Fibroblast of lung (primary cell): ENCODE results near the gene NASP. TPM values are rescaled to one million over a fixed set of nuclear protein-coding genes. Genes with fewer than 3 reads are reported as not detected.

Source experiments
- DNase-seq, 2 donors: peaks; one replicate each; pipeline versions ENCODE4 v3.0.0 to v3.0.0-alpha.2; 2010; ENCODE audit warnings: low read depth in 2 of 2
- H2AFZ ChIP-seq: 2 replicates; pipeline ENCODE4 v1.5.1; 2012; ENCODE audit warnings: low read length, control low read depth, inconsistent platforms
- H3K27ac ChIP-seq: 2 replicates; pipeline ENCODE4 v1.5.1; 2011; ENCODE audit warnings: low read length, control low read depth; ENCODE audit not compliant: insufficient read depth
- H3K27me3 ChIP-seq: 2 replicates; pipeline ENCODE4 v1.5.1; 2011; ENCODE audit warnings: mild to moderate bottlenecking, low read length; ENCODE audit not compliant: control insufficient read depth, insufficient read depth
- H3K36me3 ChIP-seq: 2 replicates; pipeline ENCODE4 v1.5.1; 2011; ENCODE audit warnings: low read length; ENCODE audit not compliant: control insufficient read depth, insufficient read depth
- H3K4me1 ChIP-seq: 2 replicates; pipeline ENCODE4 v1.5.1; 2011; ENCODE audit warnings: low read length; ENCODE audit not compliant: control insufficient read depth, insufficient read depth; ENCODE audit errors: extremely low read depth
- H3K4me2 ChIP-seq: 2 replicates; pipeline ENCODE4 v1.5.1; 2011; ENCODE audit warnings: low read length, control low read depth; ENCODE audit not compliant: insufficient read depth; ENCODE audit errors: extremely low read depth
- H3K4me3 ChIP-seq, 4 experiments: fragments of 200-600 bp in 1 of 4; sonication (generic) in 1 of 4; replicated peaks in 1 of 4; 2 replicates each; pipeline ENCODE4 v1.5.1; 2011 to 2016; ENCODE audit warnings: low read length in 4 of 4, low read depth in 3 of 4, mild to moderate bottlenecking in 3 of 4, control low read depth in 2 of 4, inconsistent platforms in 1 of 4, mixed read lengths in 1 of 4; ENCODE audit not compliant: insufficient read depth in 1 of 4; ENCODE audit errors: control extremely low read depth in 1 of 4
- H3K79me2 ChIP-seq: 2 replicates; pipeline ENCODE4 v1.5.1; 2012; ENCODE audit warnings: mild to moderate bottlenecking, low read length, inconsistent platforms; ENCODE audit not compliant: control insufficient read depth, insufficient read depth
- H3K9ac ChIP-seq: 2 replicates; pipeline ENCODE4 v1.5.1; 2011; ENCODE audit warnings: mild to moderate bottlenecking, low read length, control low read depth; ENCODE audit not compliant: insufficient read depth
- H3K9me3 ChIP-seq: 2 replicates; pipeline ENCODE4 v1.5.1; 2012; ENCODE audit warnings: low read depth, low read length; ENCODE audit not compliant: control insufficient read depth, insufficient read depth
- H4K20me1 ChIP-seq: 2 replicates; pipeline ENCODE4 v1.5.1; 2011; ENCODE audit warnings: low read length; ENCODE audit not compliant: control insufficient read depth, insufficient read depth; ENCODE audit errors: extremely low read depth
- CTCF ChIP-seq, 2 donors: IDR thresholded peaks in 1 of 2; conservative IDR thresholded peaks in 1 of 2; 1 replicate in 1 of 2; 2 replicates in 1 of 2; pipeline ENCODE4 v1.5.1; 2011 to 2012; ENCODE audit warnings: low read length in 2 of 2, control low read depth in 1 of 2, inconsistent platforms in 1 of 2, low read depth in 1 of 2, mild to moderate bottlenecking in 1 of 2
- EZH2 ChIP-seq: IDR thresholded peaks from 2 replicates; pipeline ENCODE4 v1.5.1; 2012; ENCODE audit warnings: low read length, control low read depth, mild to moderate bottlenecking; ENCODE audit errors: missing control alignments
- polyA plus RNA-seq, 2 donors: library from polyadenylated mRNA; depleted of rRNA in 1 of 2; stranded (reverse) in 1 of 2; unstranded in 1 of 2; fragments of >200 nt; gene quantifications; 2 replicates each; pipeline ENCODE4 v1.2.1, GENCODE V29; 2011 to 2012; ENCODE audit warnings: missing spikeins in 1 of 2
- total RNA-seq: library from RNA; depleted of rRNA; stranded (reverse); fragments of >200 nt; gene quantifications from 2 replicates; pipeline ENCODE4 v1.2.1, GENCODE V29; 2014

Gene NASP
- total and polyA plus RNA-seq, 2 donors (not counting 1 experiment from before 2014, with no cell fraction given) = 30.9 to 54.1 TPM

- H3K36me3 ChIP-seq = peaks cover 3% of the 10 kb centered on the region
- H3K4me2 ChIP-seq = no peak overlapping the region
- H3K27ac ChIP-seq = no peak overlapping the region
- no peaks in the 10 kb centered on the region for H3K4me1 ChIP-seq
- no peaks in the 10 kb centered on the region for H3K27me3 ChIP-seq
- no peaks in the 10 kb centered on the region for H3K79me2 ChIP-seq
- H3K9me3 ChIP-seq = no peaks in the 10 kb centered on the region
- H2AFZ ChIP-seq = no peak overlapping the region
- DNase-seq = no peak
- H3K4me3 ChIP-seq = no peak overlapping the region
- no peaks in the 10 kb centered on the region for H4K20me1 ChIP-seq
- no peak for TF ChIP-seq EZH2
- no peak for TF ChIP-seq CTCF (conservative IDR thresholded peaks at IDR 0.05 in 1 of 2, IDR thresholded peaks at IDR 0.05 in 1 of 2; ENCODE audit: low read depth in 1 of 2, low read length in 2 of 2)
- no peak overlapping the region for H3K9ac ChIP-seq
Measured at GRCh38 chr1:45563843-45564242, 20.0 kb upstream of the NASP start.

- Histone ChIP-seq H3K9ac (no peak overlapping the region), H3K4me3 (no peak overlapping the region), H3K36me3 (peaks cover 9% of the 10 kb centered on the region), H2AFZ (no peak overlapping the region), H3K79me2 (no peaks in the 10 kb centered on the region), H3K27me3 (no peaks in the 10 kb centered on the region), H3K4me2 (no peak overlapping the region), H3K27ac (no peak overlapping the region), H3K4me1 (no peaks in the 10 kb centered on the region), H4K20me1 (no peaks in the 10 kb centered on the region), H3K9me3 (no peaks in the 10 kb centered on the region)
- DNase-seq = peak in 1 of 2 donors; percentile 65
- no peak for TF ChIP-seq CTCF (conservative IDR thresholded peaks at IDR 0.05 in 1 of 2, IDR thresholded peaks at IDR 0.05 in 1 of 2; ENCODE audit: low read depth in 1 of 2, low read length in 2 of 2)
- TF ChIP-seq EZH2 = no peak
Measured at GRCh38 chr1:45566722-45567121, 17.1 kb upstream of the NASP start.

- H3K36me3 ChIP-seq = peaks cover 9% of the 10 kb centered on the region
Measured at GRCh38 chr1:45567911-45568310, 15.9 kb upstream of the NASP start.

More at GRCh38 chr1:45567911-45568310, 15.9 kb upstream of the NASP start:
- Histone ChIP-seq H3K27ac (no peak overlapping the region), H3K27me3 (no peaks in the 10 kb centered on the region), H4K20me1 (no peaks in the 10 kb centered on the region), H3K4me1 (no peaks in the 10 kb centered on the region), H2AFZ (no peak overlapping the region), H3K9ac (no peak overlapping the region), H3K4me2 (no peak overlapping the region), H3K9me3 (no peaks in the 10 kb centered on the region), H3K79me2 (no peaks in the 10 kb centered on the region), H3K4me3 (no peak overlapping the region)
- DNase-seq = no peak
- TF ChIP-seq CTCF (conservative IDR thresholded peaks at IDR 0.05 in 1 of 2, IDR thresholded peaks at IDR 0.05 in 1 of 2; ENCODE audit: low read depth in 1 of 2, low read length in 2 of 2) = no peak
- no peak for TF ChIP-seq EZH2
